Smooth muscle cell (in vitro differentiated cells): ENCODE results near the gene TMEM132A. TPM values are rescaled to one million over a fixed set of nuclear protein-coding genes. Genes with fewer than 3 reads are reported as not detected.

ENCODE experiments used
- DNase-seq: peaks from one replicate; lab custom pipeline; 2025; ENCODE audit not compliant: unreplicated experiment; lab: John Stamatoyannopoulos, UW
- H2AFZ ChIP-seq: fragments of 200-600 bp; sonication (generic); 2 replicates; pipeline ENCODE4 v1.6.0; 2016; ENCODE audit warnings: antibody characterized with exemption, low read depth, mild to moderate bottlenecking
- H3F3A ChIP-seq: fragments of 200-600 bp; sonication (generic); 2 replicates; pipeline ENCODE4 v1.6.0; 2017; ENCODE audit warnings: antibody characterized with exemption, low read depth
- H3K27ac ChIP-seq: fragments of 200-600 bp; sonication (generic); 2 replicates; pipeline ENCODE4 v1.5.1; 2016; ENCODE audit warnings: low read depth, mild to moderate bottlenecking
- H3K27me3 ChIP-seq: fragments of 200-600 bp; sonication (generic); 2 replicates; pipeline ENCODE4 v1.6.1; 2016; ENCODE audit warnings: low read depth, mild to moderate bottlenecking
- H3K36me3 ChIP-seq: fragments of 200-600 bp; sonication (generic); 2 replicates; pipeline ENCODE4 v1.5.1; 2016; ENCODE audit warnings: low read depth
- H3K4me1 ChIP-seq: fragments of 200-600 bp; sonication (generic); 2 replicates; pipeline ENCODE4 v1.5.1; 2016; ENCODE audit warnings: low read depth
- H3K4me2 ChIP-seq: fragments of 200-600 bp; sonication (generic); 2 replicates; pipeline ENCODE4 v1.6.0; 2016; ENCODE audit warnings: mild to moderate bottlenecking
- H3K4me3 ChIP-seq: fragments of 200-600 bp; sonication (generic); 2 replicates; pipeline ENCODE4 v1.5.1; 2016; ENCODE audit warnings: mild to moderate bottlenecking
- H3K79me2 ChIP-seq: fragments of 200-600 bp; sonication (generic); 2 replicates; pipeline ENCODE4 v1.6.0; 2016; ENCODE audit warnings: low read depth, mild to moderate bottlenecking
- H3K9ac ChIP-seq: fragments of 200-600 bp; sonication (generic); 2 replicates; pipeline ENCODE4 v1.6.0; 2016; ENCODE audit warnings: low read depth
- H3K9me3 ChIP-seq: fragments of 200-600 bp; sonication (generic); replicated peaks from 2 replicates; pipeline ENCODE4 v1.5.1; 2016; ENCODE audit warnings: low read depth
- H4K20me1 ChIP-seq: fragments of 200-600 bp; sonication (generic); 2 replicates; pipeline ENCODE4 v1.6.0; 2016; ENCODE audit warnings: low read depth
- CTCF ChIP-seq: fragments of 200-600 bp; sonication (generic); IDR thresholded peaks from 2 replicates; pipeline ENCODE4 v1.5.1; 2017; ENCODE audit warnings: borderline replicate concordance, mild to moderate bottlenecking, antibody characterized with exemption; ENCODE audit not compliant: insufficient read depth, poor library complexity, severe bottlenecking
- WGBS: methylation state at CpG from one replicate; pipeline ENCODE4 v1.1.7; 2016; ENCODE audit warnings: low lambda C conversion rate; 5-methylcytosine and 5-hydroxymethylcytosine counted together
- polyA plus RNA-seq: library from polyadenylated mRNA; unstranded; fragments of >200 nt; fragmentation: Nextera tagmentation; extraction: Ambion mirVana; gene quantifications from 2 replicates; pipeline ENCODE4 v1.2.1, GENCODE V29; 2016
- total RNA-seq: library from RNA; depleted of rRNA; stranded (reverse); fragments of >200 nt; gene quantifications from 2 replicates; pipeline ENCODE4 v1.2.3, GENCODE V29; 2014

The TMEM132A gene
- total and polyA plus RNA-seq, 2 experiments from 2014 or later: 40.7 to 91.3 TPM

- TF ChIP-seq CTCF: no peak
- WGBS: 94% methylated on average over 11 of the region's 12 CpGs
- no peak overlapping the region for H2AFZ ChIP-seq
These were observed 57.3 kb downstream of the TMEM132A start for GRCh38 chr11:60981515-60981914.

GRCh38 chr11:60982184-60982583 lies 57.9 kb downstream of the TMEM132A start:
- Histone ChIP-seq H3K27ac (no peak overlapping the region), H3K9ac (no peak overlapping the region), H3K36me3 (no peaks in the 10 kb centered on the region), H3K9me3 (no peaks in the 10 kb centered on the region), H3K4me1 (no peaks in the 10 kb centered on the region), H3K4me2 (no peak overlapping the region), H3F3A (no peaks in the 10 kb centered on the region), H2AFZ (no peak overlapping the region), H4K20me1 (no peaks in the 10 kb centered on the region), H3K4me3 (no peak overlapping the region), H3K79me2 (no peaks in the 10 kb centered on the region), H3K27me3 (peaks cover 2% of the 10 kb centered on the region)
- WGBS: 93% methylated on average over 8 of the region's 8 CpGs
- TF ChIP-seq CTCF: no peak
- DNase-seq: no peak

More at GRCh38 chr11:60981515-60981914, 57.3 kb downstream of the TMEM132A start:
- H4K20me1 ChIP-seq: no peaks in the 10 kb centered on the region
- DNase-seq: no peak
- no peaks in the 10 kb centered on the region for H3K9me3 ChIP-seq
- no peak overlapping the region for H3K4me2 ChIP-seq
- no peaks in the 10 kb centered on the region for H3K4me1 ChIP-seq
- no peak overlapping the region for H3K9ac ChIP-seq
- no peak overlapping the region for H3K27ac ChIP-seq
- no peaks in the 10 kb centered on the region for H3F3A ChIP-seq
- no peak overlapping the region for H3K4me3 ChIP-seq
- H3K36me3 ChIP-seq: no peaks in the 10 kb centered on the region
- peaks cover 2% of the 10 kb centered on the region for H3K27me3 ChIP-seq
- no peaks in the 10 kb centered on the region for H3K79me2 ChIP-seq

GRCh38 chr11:60984149-60984548 lies 59.9 kb downstream of the TMEM132A start:
- no peaks in the 10 kb centered on the region for H3K36me3 ChIP-seq
- H3K9me3 ChIP-seq: no peaks in the 10 kb centered on the region
- H3K4me3 ChIP-seq: no peak overlapping the region
- no peaks in the 10 kb centered on the region for H3K79me2 ChIP-seq
- TF ChIP-seq CTCF: no peak
- H3K27ac ChIP-seq: no peak overlapping the region
- H3K4me1 ChIP-seq: no peaks in the 10 kb centered on the region
- no peak overlapping the region for H2AFZ ChIP-seq
- 75% methylated on average over 6 of the region's 6 CpGs for WGBS
- no peak for DNase-seq
- no peaks in the 10 kb centered on the region for H3K27me3 ChIP-seq
- no peaks in the 10 kb centered on the region for H3F3A ChIP-seq
- no peak overlapping the region for H3K9ac ChIP-seq
- no peaks in the 10 kb centered on the region for H4K20me1 ChIP-seq
- H3K4me2 ChIP-seq: no peak overlapping the region

- DNase-seq: no peak
- 54% methylated on average over 4 of the region's 4 CpGs for WGBS
- Histone ChIP-seq H3K4me1 (no peaks in the 10 kb centered on the region), H3K4me3 (no peak overlapping the region), H3K79me2 (no peaks in the 10 kb centered on the region), H4K20me1 (no peaks in the 10 kb centered on the region), H3K27ac (no peak overlapping the region), H3K9me3 (no peaks in the 10 kb centered on the region), H3K4me2 (no peak overlapping the region), H3K36me3 (no peaks in the 10 kb centered on the region), H2AFZ (no peak overlapping the region), H3K27me3 (no peaks in the 10 kb centered on the region), H3F3A (no peaks in the 10 kb centered on the region), H3K9ac (no peak overlapping the region)
- TF ChIP-seq CTCF: no peak
These were observed 60.4 kb downstream of the TMEM132A start for GRCh38 chr11:60984636-60985035.
